GM18867 (cell line): Measurements from ENCODE around the gene NKX2-2.

Source experiments
- ATAC-seq: cut with Tn5 transposase; IDR thresholded peaks from one replicate; pipeline ENCODE4 v1.9.1; 2021; ENCODE audit warnings: mild to moderate bottlenecking, moderate library complexity; ENCODE audit not compliant: unreplicated experiment

The NKX2-2 gene

DNA sequence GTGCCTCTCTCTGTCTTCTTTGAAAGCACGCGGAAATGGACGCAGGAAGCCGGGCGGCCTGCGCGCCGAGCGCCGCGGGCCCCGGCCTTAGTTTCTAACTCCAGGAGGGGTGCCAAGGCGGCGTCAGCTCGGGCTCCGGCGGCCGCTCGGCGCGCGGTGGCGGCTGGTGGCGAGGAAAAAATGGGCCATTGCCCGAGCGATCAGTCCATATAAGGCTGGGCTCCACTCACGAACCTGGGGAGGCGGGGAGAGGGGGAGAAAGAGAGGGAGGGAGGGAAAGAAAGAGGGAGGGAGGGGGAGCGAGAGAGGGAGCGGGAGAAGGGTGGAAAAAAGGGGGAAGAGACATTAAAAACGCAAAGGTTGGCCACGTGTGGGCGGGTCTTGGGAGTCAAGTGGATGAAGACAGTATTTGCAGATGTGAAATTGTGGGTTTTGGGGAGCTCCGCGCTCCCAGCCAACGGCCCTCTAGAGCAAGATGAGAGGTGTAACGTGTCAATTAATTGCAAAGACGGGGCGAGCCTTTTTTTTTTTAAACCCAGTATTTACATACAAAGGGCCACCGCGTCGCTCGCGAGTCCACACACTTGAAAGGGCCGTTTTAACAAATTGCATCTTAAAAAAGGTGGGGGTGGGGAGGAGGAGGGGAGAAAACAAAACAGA, at the start of gene NKX2-2:
Gene NKX2-2, minus strand, starts transcription at position 184 of the 660 bp plus-strand sequence. CDS start 395 bp downstream, outside the sequence.
- ATAC-seq: no peak

- ATAC-seq: no peak
These were observed 48.8 kb upstream of the NKX2-2 start for GRCh38 chr20:21562656-21563055.

DNA sequence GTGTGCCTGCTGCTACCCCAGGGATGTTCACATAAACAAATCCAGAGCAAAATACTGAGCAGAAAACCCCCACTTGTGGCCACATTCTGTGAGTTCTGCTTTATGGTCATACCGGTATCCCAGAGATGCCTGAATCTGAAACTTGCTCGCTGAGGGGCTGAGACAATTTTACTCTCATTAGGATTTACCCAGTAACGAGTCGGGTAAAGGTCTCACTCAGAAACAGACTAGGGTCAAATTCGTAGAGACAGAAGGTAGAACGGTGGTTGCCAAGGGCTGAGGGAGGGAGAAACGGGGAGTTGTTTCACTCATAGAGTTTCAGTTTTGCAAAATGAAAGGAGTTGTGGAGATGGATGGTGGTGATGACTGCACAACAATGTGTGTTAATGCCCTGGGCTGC, 45.4 kb upstream of the NKX2-2 start:
- peak; percentile 78 for ATAC-seq

GRCh38 chr20:21557241-21558020, 43.6 kb upstream of the NKX2-2 start:
- ATAC-seq: peak; percentile 32

DNA sequence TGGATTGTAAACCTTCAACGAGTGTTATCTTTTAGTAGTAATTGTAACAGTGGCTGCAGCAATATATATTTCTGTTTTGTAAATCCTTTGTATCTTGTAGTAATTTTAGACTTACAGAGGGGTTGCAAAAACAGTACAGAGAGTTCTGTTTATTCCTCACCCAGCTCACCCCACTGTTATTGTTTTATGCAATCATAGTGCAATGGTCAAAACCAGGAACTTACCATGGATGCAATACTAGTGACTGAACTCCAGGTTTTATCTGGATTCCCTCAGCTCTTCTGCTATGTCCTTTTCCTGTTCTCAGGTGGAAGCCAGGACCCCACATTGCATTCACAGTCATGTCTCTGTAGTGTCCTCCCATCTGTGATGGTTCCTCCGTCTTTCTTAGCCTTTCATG, 42.5 kb upstream of the NKX2-2 start:
- no peak for ATAC-seq

DNA sequence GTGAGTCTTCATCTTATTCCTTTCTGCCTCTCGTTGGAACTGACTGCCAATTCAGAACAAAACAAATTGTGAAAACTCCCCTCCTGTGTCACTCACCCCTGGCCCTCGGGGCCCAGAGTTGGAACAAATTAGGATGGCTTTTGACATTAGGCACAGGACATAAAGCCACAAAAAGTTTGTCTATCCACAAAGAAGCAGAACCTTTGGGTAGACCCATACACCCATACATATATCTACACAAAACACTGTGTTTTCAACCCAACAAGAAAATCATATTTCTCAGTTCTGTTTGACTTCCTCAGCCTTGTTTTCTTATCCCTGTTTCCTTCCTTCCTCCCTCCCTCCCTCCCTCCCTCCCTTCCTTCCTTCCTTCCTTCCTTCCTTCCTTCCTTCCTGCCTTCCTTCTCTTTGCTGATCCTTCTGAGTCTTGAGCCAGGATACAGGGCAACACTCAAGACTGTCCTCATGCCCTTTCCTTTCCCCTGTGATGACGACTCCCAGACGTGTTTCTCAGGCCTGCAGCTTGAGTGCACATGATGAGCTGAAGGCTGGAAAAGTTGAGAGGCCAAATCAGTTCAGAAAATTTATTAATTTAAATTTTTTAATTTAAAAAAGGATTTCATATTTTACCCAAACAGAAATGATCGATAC, 41.7 kb upstream of the NKX2-2 start:
- no peak for ATAC-seq

DNA sequence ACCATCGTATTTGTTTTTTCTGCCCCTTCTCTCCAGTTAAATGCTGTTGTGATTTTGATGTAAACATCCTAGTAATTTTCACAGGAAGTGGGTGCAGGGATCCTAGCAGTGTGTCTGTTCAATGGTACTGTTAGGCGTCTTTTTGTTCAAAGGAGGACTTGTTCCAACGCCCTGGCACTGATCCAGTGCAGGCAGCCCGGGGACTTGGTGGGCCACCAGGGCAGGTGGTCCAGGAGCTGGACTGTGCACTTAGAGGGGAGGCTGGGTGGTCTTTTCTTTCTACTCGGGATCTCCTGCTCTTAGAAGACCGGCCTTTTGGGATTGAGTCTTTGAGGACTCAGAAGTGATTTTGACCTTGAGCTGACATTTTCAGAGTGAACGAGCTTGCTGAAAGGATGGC, 41.1 kb upstream of the NKX2-2 start:
- ATAC-seq: no peak

- ATAC-seq: no peak
These were observed 40.6 kb upstream of the NKX2-2 start for GRCh38 chr20:21554376-21554890.

GRCh38 chr20:21550587-21550986, 36.7 kb upstream of the NKX2-2 start:
- no peak for ATAC-seq

DNA sequence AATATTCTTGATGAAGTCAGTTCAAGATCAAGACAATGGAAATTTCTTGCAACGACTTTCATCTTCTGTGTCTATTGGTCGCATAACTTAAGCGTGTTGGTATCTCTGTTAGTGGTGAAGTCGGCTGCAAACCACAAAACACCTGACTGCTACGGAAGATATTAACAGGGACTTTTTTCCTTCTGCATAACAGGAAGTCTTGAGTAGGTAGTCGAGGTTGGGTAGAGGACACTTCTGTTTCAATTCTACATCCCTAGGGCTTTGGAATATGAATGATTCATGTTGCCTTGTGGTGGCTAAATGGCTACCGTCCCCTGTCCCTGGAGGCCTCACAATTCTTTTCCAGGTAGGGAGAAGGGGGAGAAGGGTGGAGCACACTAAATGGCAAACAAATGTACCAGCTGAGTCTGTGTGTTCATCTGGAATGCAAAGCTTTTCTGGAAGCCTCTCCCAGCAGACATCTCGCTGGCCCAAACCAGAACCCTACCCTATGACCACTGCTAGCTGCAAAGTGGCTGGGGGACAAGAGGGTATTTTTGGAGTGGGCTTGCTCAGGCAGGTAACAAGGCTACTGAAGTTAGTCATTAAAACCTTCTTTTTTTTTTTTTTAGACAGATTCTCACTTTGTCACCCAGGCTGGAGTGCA, 34.6 kb upstream of the NKX2-2 start:
- ATAC-seq: peak; percentile 85

DNA sequence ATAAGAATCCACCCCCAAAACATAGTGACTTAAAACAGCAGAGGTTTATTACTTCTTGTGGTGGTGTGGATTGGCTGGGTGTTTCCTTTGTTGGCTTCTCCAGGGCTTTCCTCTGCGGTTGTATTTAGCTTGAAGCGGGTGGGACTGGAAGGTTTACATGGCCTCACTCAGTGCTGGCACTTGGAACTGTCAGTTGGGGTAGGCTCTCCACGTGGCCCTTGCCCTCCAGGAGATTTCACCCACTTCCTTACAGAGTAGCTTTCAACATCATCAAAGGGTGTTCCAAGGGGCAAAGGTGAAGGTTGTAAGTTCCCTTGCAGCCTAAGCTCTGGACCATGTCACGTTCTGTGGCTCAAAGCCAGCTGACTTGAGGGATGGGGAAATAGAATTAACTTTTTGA, 32.5 kb upstream of the NKX2-2 start:
- no peak for ATAC-seq

- no peak for ATAC-seq
These were observed 25.6 kb upstream of the NKX2-2 start for GRCh38 chr20:21539512-21539911.

- ATAC-seq: no peak
These were observed 21.0 kb upstream of the NKX2-2 start for GRCh38 chr20:21534886-21535285.

GRCh38 chr20:21534453-21534852, 20.6 kb upstream of the NKX2-2 start:
- ATAC-seq: no peak

GRCh38 chr20:21529863-21530262, 16.0 kb upstream of the NKX2-2 start:
- no peak for ATAC-seq

- no peak for ATAC-seq
These were observed 15.0 kb upstream of the NKX2-2 start for GRCh38 chr20:21528870-21529269.

DNA sequence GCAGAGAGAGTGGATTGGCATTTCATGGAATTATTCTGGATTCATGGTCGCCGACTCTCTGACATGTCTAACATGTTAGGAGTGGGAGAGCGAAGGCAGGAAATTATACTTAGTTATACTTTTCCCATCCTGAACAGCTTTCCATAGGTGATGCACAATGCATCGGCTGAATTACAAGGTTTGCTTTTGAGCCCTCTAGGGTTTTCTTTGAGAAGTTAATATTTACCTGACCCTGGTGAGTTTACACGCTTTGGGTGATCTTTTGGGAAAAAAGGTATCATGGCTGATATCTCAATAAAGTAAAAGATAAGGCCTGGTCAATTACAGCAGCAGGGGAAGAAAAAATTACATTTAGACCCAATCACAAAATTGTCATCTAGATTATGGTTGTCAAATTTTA, 14.0 kb upstream of the NKX2-2 start:
- no peak for ATAC-seq

GRCh38 chr20:21526776-21527175, 12.9 kb upstream of the NKX2-2 start:
- ATAC-seq: no peak

DNA sequence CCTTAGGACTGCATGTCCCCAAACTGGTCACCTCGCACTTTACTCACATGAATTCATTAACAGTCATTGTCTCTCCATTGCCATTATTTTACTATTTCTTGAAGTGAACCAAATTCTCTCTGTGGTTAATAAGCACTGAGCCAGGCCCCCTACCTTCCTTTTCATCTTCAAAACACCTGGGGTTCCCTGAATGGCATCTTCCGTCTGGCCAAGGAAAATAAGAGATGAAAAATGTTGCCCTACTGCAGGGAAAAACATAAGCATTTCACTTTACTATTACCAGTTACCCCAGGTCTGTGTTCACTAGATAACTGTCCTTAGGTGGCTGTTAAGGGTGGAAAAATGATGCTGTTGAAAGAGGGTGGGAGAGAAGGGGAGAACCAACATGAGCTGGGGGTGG, 10.0 kb upstream of the NKX2-2 start:
- no peak for ATAC-seq

DNA sequence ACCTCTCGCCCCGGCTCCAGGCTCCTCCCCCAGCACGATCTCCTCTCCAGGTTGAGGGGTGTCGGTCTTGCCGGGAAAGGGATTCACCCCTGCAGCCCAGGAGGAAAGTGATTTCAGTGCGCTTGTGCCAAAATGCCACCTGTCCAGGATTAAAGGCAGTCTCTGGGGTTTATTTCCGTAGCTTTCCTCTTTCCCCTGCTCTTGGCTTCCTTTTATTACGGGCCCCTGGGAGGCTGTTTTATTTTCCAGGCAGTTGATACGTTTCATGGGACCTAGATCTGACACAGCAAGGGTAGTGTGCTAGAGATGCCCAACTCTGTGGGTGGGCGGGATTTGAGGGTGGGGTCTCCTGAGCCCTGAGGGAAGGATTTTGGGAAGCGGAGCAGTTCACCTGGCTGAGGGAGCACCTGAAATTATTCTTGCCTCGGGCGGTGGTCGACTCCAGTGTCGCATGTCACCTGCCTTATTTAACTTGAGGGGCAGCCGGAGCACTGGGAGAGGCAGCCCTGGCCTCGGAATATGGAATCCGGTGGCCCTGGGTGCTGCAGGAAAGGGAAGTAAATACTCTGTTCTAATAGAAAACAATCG, 9.5 kb upstream of the NKX2-2 start:
- no peak for ATAC-seq
